Measurements from ENCODE around the gene MZB1. TPM values are rescaled to one million over a fixed set of nuclear protein-coding genes. Genes with fewer than 3 reads are reported as not detected.

The MZB1 gene
- total and polyA plus RNA-seq, 2 donors (not counting 1 experiment from before 2014, with no cell fraction given): 0.17 TPM; not detected in 1

- Histone ChIP-seq H3K79me2 (ENCODE audit: control insufficient read depth, insufficient read depth, low read length) (no peaks in the 10 kb centered on the region), H3K27me3 (ENCODE audit: control insufficient read depth, insufficient read depth, low read length) (no peaks in the 10 kb centered on the region), H4K20me1 (ENCODE audit: control insufficient read depth, extremely low read depth, insufficient read depth, low read length) (no peaks in the 10 kb centered on the region), H3K4me3 (replicated peaks in 1 of 4; ENCODE audit: control extremely low read depth in 1 of 4, insufficient read depth in 1 of 4, low read depth in 3 of 4, low read length in 4 of 4) (no peak overlapping the region), H3K9me3 (ENCODE audit: control insufficient read depth, insufficient read depth, low read depth, low read length) (no peaks in the 10 kb centered on the region), H3K4me1 (ENCODE audit: control insufficient read depth, extremely low read depth, insufficient read depth, low read length) (no peaks in the 10 kb centered on the region), H3K4me2 (ENCODE audit: extremely low read depth, insufficient read depth, low read length) (no peak overlapping the region), H3K27ac (ENCODE audit: insufficient read depth, low read length) (no peak overlapping the region), H2AFZ (ENCODE audit: low read length) (no peak overlapping the region), H3K36me3 (ENCODE audit: control insufficient read depth, insufficient read depth, low read length) (no peaks in the 10 kb centered on the region), H3K9ac (ENCODE audit: insufficient read depth, low read length) (no peak overlapping the region)
- no peak for DNase-seq (ENCODE audit: low read depth in 2 of 2)
- TF ChIP-seq CTCF (conservative IDR thresholded peaks at IDR 0.05 in 1 of 2, IDR thresholded peaks at IDR 0.05 in 1 of 2; ENCODE audit: low read depth in 1 of 2, low read length in 2 of 2): no peak
Measured at GRCh38 chr5:139383993-139384590, 5.6 kb downstream of the MZB1 start.

GRCh38 chr5:139383275-139383992, 6.3 kb downstream of the MZB1 start, which contains the start of gene SLC23A1:
TSS of gene SLC23A1 (minus strand) at chr5:139383297. CDS start at chr5:139383253, 44 bp downstream.
- Histone ChIP-seq H3K9me3 (ENCODE audit: control insufficient read depth, insufficient read depth, low read depth, low read length) (no peaks in the 10 kb centered on the region), H3K9ac (ENCODE audit: insufficient read depth, low read length) (no peak within 1 kb of the TSS), H3K4me1 (ENCODE audit: control insufficient read depth, extremely low read depth, insufficient read depth, low read length) (no peaks in the 10 kb centered on the region), H3K36me3 (ENCODE audit: control insufficient read depth, insufficient read depth, low read length) (no peaks in the 10 kb centered on the region), H4K20me1 (ENCODE audit: control insufficient read depth, extremely low read depth, insufficient read depth, low read length) (no peaks in the 10 kb centered on the region), H3K27me3 (ENCODE audit: control insufficient read depth, insufficient read depth, low read length) (no peaks in the 10 kb centered on the region), H3K27ac (ENCODE audit: insufficient read depth, low read length) (no peak within 1 kb of the TSS), H2AFZ (ENCODE audit: low read length) (no peak within 1 kb of the TSS), H3K4me2 (ENCODE audit: extremely low read depth, insufficient read depth, low read length) (no peak within 1 kb of the TSS), H3K4me3 (replicated peaks in 1 of 4; ENCODE audit: control extremely low read depth in 1 of 4, insufficient read depth in 1 of 4, low read depth in 3 of 4, low read length in 4 of 4) (no peak within 1 kb of the TSS), H3K79me2 (ENCODE audit: control insufficient read depth, insufficient read depth, low read length) (no peaks in the 10 kb centered on the region)
- no peak for TF ChIP-seq CTCF (conservative IDR thresholded peaks at IDR 0.05 in 1 of 2, IDR thresholded peaks at IDR 0.05 in 1 of 2; ENCODE audit: low read depth in 1 of 2, low read length in 2 of 2)
- TF ChIP-seq EZH2 (IDR thresholded peaks at IDR 0.05; ENCODE audit: low read length, missing control alignments): no peak
- no peak for DNase-seq (ENCODE audit: low read depth in 2 of 2)

DNA sequence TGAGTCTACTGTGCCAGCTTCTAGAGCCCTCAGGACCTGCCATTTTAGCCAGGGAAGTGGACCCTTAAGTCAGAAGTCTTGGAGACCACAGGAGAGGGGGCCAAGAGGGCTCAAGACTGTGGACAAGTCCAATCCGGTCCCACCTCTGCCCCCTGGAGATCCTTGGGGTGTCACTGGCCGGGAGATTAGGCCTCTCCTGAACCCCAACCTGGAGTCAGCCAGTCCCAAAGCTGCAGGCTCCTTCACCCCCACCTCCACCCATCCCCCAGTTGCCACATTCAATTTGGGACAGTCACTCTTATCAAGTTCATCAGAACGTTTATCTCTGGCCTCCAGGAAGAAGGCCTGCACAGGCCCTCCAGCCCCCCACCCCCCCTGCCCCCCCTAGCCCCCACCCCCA, 6.9 kb downstream of the MZB1 start:
- no peak for TF ChIP-seq CTCF (conservative IDR thresholded peaks at IDR 0.05 in 1 of 2, IDR thresholded peaks at IDR 0.05 in 1 of 2; ENCODE audit: low read depth in 1 of 2, low read length in 2 of 2)
- no peak for TF ChIP-seq EZH2 (IDR thresholded peaks at IDR 0.05; ENCODE audit: low read length, missing control alignments)
- Histone ChIP-seq H3K27me3 (ENCODE audit: control insufficient read depth, insufficient read depth, low read length) (no peaks in the 10 kb centered on the region), H4K20me1 (ENCODE audit: control insufficient read depth, extremely low read depth, insufficient read depth, low read length) (no peaks in the 10 kb centered on the region), H3K4me2 (ENCODE audit: extremely low read depth, insufficient read depth, low read length) (no peak overlapping the region), H3K4me3 (replicated peaks in 1 of 4; ENCODE audit: control extremely low read depth in 1 of 4, insufficient read depth in 1 of 4, low read depth in 3 of 4, low read length in 4 of 4) (no peak overlapping the region), H3K79me2 (ENCODE audit: control insufficient read depth, insufficient read depth, low read length) (no peaks in the 10 kb centered on the region), H3K27ac (ENCODE audit: insufficient read depth, low read length) (no peak overlapping the region), H3K9ac (ENCODE audit: insufficient read depth, low read length) (no peak overlapping the region), H3K4me1 (ENCODE audit: control insufficient read depth, extremely low read depth, insufficient read depth, low read length) (no peaks in the 10 kb centered on the region), H3K9me3 (ENCODE audit: control insufficient read depth, insufficient read depth, low read depth, low read length) (no peaks in the 10 kb centered on the region), H2AFZ (ENCODE audit: low read length) (no peak overlapping the region), H3K36me3 (ENCODE audit: control insufficient read depth, insufficient read depth, low read length) (no peaks in the 10 kb centered on the region)
- DNase-seq (ENCODE audit: low read depth in 2 of 2): no peak

Measured in fibroblast of lung (primary cell).